ENCODE data around the gene FBXO10.
"Not testable (repeated sequence)": the region's sequence is repeated elsewhere in the genome, so short reads cannot be mapped to it uniquely, and the experiment has no call there.

FBXO10 gene, protein sequence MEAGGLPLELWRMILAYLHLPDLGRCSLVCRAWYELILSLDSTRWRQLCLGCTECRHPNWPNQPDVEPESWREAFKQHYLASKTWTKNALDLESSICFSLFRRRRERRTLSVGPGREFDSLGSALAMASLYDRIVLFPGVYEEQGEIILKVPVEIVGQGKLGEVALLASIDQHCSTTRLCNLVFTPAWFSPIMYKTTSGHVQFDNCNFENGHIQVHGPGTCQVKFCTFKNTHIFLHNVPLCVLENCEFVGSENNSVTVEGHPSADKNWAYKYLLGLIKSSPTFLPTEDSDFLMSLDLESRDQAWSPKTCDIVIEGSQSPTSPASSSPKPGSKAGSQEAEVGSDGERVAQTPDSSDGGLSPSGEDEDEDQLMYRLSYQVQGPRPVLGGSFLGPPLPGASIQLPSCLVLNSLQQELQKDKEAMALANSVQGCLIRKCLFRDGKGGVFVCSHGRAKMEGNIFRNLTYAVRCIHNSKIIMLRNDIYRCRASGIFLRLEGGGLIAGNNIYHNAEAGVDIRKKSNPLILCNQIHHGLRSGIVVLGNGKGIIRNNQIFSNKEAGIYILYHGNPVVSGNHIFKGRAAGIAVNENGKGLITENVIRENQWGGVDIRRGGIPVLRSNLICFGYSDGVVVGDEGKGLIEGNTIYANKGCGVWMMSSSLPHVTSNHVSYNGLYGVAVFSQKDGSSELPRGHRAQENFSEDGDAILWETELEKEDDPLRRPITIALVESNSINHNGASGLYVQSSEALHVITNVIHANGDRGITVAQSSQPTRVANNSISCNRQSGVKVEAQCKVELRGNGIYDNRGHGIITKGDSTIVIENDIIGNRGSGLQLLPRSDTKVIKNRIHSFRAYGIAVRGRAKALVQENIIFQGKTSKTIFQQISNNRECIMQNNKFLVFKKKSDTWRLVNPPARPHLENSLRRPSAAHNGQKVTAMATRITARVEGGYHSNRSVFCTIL

DNA sequence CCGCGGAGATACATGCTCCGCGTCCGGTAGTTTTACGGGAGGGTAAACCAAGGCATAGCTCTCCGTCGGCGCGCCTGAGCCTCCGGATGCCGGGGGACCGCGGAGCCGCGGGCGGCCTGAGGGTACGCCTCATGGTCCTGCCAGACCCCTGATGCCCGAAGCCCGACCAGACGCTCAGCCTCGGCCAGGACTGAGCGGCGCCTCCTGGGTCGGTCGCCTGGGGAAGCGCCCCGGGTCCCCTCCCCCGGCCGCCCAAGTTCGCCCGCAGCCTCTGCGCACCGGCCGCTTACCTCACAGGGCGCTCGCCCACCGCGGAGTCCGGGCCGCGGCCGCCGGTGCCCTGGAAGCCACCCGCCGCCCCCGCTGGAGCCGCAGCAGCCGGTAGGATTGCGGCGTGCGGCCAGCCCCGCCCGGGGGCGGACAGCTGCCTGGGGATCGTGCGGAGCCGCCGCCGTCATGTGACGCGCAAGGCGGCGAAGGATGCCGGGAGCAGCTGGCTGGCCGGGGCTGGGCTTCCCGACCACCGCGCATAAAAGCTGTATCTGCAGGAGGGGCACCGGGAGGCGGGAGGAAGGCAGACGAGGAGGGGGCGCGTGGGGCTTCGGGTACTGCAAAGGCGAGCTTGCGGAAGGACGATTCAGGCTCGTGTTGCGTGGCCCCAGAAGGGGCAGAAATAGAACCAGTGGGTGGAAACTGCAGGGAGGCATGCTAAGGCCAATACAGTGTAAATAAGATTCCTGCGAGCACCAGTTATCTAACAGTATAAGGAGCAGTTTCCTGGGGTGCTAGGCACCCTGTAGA, at the start of gene FBXO10:
TSS of gene FBXO10 (minus strand) at position 460 of the 801 bp plus-strand sequence. CDS start 34,612 bp downstream, outside the sequence.
- peak; percentile 73 to 78 for DNase-seq

DNA sequence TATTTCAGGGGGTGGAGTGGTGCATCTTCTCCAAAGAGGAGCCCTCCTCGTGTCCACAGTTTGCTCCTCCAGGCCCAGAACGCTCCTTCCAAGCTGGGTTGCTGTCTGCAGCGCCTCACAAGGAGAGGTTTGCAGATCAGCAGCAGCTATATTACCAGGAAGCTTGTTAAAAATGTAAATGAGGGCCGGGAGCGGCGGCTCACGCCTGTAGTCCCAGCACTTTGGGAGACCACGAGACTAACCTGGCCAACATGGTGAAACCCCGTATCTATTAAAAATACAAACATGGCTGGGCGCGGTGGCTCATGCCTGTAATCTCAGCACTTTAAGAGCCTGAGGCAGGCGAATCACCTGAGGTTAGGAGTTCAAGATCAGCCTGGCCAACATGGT, 49.6 kb upstream of the FBXO10 start:
- no peak for DNase-seq

DNA sequence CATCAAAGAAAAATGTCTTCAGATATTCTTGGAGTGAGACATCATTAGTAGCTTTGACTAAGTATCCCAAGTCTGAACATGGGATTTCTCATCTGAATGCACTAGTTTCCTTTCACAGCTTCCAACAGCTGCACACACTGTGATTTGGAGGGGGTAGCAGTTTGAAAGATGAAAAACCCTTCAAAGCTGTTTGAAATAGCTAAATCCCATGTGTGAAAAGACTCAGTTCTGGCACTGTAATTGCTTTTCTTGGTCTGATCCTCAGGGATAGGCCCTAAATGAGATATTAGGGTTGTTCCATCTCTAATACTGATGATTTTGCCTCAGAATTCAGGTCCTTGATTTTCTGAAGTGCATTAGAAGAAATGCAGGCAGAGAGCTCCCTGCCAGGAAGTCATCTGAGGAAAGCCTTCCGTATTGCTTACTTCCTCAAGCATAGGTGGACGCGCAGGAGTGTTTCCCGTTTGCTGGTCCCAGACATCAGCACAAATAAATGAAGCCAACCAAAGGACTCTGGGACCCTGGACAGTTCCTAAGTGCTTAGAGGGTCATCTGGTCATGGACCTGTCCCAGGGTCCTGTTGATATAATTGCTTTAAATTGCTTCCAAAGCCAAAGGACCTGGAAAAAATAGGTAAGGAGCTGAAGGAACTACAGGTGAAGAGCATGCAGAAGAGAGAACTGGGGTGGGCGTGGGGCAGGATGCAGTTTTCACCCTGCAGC, 49.0 kb upstream of the FBXO10 start:
- DNase-seq, result no peak

DNA sequence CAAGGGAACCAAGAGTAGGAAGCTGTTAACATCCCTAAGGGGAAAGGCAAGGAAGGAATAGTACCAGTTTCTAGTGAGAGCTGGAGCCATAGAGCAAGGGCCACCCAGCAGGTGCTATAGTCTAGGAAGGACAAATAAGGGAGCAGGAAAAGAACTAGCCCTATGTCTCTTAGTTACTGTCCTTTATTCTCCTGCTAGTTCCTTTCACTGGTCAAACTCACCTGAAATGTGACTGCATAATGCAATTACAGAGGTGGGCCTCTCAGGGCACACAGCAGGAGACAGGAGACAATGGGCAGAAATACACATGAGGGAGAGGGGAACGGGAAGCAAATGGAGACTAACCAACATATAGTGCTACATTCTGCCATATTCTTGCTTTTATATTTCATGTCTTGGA, 47.9 kb upstream of the FBXO10 start:
- no peak for DNase-seq

DNA sequence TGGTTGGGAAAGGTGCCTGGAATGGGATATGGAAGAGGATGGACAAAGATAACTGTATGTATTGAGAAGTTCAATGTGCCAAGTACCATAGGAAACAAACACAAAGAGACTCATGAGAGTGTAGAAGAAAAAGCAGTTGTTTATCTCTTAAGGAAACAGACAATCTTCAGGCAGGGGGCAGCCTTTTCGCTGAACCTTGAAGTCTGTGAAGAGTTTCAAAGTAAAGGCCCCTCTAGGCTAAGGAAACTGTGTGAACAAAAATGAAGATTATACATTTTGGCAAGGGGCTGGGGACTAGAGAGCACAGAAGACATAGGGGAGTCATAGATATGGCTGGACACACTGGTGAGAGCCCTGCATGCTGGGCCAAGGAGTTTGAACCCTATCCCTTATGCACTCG, 47.1 kb upstream of the FBXO10 start:
- DNase-seq, result no peak

DNA sequence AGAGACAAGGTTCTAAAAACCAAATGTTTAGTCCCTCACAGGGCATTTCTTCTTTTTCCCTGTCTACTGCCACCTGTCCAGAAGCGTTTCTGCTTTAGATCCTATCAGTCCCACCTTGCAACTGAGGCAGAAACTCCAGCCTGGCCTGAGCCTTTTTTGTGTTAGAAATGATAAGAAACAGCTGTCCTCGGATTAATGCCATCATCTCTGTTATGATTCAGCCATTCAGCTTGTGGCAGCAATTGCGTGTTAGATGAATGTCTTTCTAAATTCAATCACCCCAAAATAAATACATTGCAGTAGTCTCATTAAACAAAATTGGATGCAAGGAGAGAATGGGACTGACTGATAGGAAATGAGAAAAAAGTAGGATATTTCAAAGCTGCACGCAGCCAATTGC, 46.3 kb upstream of the FBXO10 start:
- DNase-seq, result no peak

DNA sequence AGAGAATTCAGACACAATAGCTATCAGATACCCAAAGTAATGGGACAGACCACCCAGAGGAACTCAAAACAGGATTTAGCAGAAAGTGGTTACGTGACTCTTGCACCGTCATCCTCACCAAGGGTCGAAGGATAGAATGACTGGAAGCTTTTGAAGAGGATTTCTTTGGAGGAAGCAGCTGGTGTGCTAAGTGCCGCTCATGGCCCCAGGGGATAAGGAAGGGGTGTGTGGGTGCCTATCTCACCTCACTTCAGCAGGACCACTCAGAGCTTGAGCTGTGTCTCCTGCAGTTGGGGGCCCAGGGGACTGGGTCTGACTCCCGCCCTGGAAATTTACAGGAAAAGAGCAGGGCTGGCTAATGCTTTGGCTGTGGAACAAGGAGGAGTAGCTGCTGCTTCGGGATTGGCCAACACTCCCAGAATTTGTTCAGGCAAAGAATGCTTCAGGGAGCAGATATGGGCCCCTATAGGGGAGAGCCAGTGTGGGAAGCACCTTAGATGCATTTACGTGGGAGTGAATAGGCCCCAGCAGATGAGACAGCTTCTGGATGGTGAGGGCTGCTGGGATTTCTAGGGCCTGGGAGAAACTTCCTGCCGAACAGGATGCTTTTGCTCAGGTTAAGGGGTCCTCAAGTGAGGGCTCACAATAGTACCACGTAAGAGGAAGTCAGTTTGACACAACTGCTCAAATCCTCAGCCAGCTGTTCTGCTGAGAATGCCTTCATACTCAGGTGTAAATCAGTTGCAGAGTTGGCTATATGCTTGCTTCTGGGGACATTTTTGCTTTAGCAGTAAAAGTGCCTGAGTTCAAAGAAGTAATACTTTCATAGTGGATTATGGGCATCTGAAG, 45.3 kb upstream of the FBXO10 start:
- no peak for DNase-seq

DNA sequence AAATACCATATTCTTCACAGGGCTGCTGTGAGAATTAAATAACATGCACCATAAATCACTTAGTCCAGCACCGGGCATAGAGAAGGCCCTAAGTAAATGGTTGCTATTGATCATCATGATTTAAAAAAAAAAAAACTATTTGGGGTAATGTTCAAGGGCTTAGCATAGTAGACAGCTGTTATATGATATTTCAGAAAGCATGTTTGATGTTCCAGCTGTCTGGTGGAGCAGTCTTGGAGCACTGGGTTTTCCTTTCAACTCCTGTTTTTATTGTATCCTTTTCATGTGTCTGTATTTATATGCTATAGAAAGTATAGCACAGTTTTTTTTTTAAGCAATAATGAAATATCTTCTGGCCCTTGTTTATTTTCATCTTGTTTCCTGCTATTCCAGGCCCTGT, 44.2 kb upstream of the FBXO10 start:
- no peak for DNase-seq

DNA sequence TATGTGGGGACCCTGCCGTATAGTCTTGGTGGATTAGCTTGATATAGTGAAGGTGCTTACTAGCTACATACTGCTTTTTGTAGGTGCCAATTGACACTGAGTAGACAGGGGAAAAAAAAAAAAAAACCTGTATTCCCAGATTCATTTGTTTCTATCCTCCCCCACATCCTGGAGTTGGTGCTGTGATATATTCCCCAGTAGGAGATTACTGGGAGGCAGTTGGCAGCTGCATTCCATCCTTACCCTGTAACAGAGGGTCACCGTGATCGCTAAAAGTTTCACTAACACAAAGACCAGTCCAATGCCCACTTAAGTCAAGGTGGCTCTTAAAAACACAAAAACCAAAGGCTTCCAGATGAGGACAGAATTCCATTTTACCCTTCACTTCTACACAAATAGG, 43.6 kb upstream of the FBXO10 start:
- no peak for DNase-seq

DNA sequence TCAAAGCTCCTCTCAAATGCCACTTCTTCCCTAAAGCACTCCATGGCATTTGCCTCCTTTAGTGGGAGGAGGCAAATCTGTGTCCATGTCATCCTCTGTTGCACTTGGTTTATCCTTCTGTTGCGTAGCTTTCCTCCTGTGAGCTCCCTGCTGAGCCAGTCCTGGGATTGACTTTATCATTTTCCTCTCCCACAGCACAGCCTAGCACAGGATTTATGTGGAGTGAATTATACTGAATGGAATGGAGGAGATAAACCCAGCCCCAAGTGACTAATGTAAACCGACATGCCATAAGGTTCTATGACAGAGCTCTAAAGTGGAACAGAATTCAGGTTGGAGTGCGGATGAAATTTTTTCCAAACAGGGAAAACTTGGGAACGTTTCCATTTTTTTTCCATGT, 42.6 kb upstream of the FBXO10 start:
- no peak for DNase-seq

DNA sequence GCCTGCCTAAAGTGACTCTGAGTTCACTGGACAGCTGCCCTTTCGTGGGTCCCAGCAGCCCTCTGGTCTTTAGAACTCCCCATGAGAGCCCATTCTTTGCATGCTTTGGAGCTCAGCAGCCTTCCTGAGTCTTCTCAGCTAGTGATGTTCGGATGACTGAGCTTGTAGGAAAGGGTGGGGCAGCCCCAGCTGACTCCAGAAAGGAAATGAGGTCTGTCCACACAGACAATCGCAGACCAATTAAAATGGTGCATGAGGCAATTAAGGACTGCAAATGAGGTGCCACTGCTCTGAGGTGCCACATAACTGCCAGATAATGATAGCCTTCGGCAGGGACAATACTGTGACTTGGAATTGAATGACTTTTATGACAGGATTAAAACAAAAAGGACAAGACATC, 41.7 kb upstream of the FBXO10 start:
- no peak for DNase-seq

DNA sequence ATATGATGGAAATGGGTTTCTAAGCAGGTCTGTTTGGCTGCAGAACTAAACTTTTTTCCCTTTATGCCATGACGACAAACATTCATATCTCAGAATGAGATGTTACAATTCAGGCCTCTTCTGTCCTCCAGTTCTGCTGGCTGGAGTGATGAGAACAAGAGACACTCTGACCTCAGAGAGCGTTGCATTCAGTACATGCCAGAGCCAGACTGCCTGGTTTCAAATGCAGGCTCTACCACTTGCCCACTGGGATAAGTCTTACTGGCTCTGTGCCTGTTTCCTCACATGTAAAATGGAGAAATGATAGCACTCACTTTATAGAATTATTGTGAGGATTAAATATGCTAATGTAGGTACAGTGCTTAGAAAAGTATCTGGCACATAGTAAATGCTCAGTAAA, 41.0 kb upstream of the FBXO10 start:
- no peak for DNase-seq

DNA sequence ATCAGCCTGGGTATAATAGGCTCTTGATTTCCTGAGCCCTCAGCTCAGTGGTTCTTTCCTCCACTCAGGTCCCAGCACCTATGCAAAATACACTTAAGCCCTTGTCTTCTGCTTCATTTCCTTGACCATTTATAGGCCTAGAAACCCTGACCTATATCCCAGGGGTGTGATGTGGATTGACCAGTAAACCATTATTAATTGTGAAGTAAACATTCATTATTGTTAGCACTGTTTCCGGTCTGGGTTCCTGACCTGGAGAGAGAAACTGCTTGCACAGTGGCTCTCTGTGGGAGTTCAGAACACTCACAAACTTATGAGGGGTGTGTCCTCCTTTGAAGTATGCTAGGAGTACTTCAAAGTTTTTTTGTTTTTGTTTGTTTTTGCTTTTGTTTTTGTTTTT, 35.8 kb upstream of the FBXO10 start:
- DNase-seq, result no peak

DNA sequence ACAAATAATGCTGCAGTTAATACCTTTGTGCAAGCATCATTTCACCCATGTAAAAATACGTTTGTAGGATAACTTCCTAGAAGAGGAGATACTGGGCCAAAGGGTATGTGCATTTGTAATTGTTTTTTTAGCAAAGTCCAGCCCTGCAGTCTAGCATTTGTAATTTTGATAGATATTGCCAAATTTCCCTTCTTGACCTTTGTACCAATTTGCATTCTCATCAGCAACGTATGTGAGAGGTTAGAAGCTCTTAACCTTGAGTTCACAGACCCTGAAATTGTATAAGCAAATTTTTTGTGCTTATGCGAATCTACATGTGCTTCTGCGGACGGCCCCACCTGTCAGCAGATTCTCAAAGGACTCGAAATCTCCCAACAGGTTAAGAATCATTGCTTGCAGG, 34.8 kb upstream of the FBXO10 start:
- DNase-seq, result no peak

DNA sequence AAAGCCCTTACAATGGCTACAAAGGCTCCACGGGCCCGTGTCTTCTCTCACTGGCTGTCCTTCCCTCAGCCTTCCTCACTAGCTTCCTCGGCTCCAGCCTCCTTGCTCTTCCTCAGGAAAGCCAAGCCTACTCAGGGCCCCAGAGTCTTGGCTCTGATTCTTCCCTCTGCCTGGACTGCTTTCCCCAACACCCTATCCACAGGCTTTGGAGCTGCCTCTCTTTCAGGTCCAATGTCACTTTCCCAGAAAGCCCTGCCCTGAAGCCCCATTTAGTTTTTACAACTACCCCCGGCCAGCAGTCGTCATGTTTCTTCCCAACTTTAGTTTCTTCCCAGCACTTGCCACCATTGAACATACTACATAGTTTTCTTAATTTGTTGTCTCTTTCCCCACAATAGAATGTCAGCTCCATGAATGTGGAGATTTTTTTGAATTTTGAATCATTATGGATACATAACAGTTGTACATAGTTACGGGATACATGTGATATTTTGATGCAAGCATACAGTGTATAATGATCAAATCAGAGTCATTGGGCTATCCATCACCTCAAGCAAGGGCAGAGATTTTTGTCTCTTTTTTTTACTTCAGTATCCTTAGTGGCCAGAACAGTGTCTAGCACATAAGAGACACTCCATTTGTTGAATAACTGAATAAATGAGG, 33.7 kb upstream of the FBXO10 start:
- no peak for DNase-seq

DNA sequence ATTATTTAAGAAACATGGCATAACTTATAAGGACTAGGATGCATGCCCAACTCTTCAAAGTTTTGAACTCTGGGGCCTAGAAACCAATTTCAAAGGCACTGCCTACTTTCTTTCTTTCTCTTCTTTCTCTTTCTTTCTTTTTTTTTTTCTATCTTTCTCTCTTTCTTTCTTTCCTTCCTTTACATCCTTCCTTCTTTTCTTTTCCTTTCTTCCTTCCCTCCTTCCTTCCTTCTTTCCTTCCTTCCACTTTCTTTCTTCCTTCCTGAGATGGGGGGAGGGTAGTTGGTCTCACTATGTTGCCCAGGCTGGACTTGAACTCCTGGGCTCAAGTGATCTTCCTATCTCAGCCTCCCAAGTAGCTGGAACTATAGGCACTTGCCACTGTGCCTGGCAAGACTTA, 32.1 kb upstream of the FBXO10 start:
- no peak for DNase-seq

DNA sequence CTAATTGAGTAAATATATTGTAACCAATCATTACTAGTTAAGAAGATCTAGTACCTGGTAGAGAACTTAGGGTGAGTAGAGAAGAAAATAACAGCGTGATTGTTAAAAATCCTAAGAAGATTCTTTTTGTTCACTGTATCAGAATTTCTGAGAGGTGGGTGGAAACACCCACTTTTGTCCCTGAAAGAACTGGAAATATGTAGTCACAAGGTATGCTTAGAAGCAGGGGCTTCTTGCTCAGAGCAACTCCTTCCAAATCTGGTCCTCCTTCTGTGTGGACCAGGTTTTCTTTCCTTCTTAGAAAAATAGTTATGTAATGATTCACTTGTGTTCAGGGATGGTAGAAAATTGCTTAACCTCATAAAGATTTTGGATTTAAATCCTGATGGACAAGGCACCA, 28.1 kb upstream of the FBXO10 start:
- DNase-seq, result no peak

DNA sequence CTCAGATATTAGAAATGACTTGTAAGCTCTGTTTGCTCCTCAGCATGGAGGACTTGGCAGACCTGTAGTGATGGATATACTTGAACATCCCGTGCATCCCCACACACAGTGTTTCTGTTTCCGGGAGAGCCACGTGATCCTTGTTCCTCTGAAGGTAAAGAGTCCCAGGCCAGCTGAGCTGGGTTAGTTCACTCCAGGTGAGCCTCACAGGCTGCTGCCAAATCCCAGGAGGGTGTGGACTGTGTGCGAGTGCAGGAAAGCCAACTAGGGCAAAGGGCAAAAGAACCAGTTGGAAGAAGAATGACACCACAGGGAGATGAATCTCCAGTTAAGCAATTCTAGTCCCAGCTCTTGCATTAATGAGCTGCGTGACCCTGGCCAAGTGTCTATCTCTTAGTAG, 26.6 kb upstream of the FBXO10 start:
- no peak for DNase-seq

DNA sequence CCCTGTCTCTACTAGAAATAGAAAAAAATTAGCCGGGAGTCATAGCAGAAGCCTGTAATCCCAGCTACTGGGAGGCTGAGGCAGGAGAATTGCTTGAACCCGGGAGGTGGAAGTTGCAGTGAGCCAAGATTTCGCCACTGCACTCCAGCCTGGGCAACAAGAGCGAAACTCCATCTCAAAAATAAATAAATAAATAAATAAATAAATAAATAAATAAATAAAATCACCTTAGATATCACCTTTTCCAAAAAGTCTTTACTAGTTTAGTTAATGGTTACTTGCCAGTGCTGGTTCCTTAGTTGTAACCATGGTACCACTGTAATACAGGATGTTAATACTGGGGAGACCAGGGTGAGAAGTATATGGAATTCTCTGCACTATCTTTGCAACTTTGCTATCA, 25.9 kb upstream of the FBXO10 start:
- DNase-seq, result not testable (repeated sequence)

DNA sequence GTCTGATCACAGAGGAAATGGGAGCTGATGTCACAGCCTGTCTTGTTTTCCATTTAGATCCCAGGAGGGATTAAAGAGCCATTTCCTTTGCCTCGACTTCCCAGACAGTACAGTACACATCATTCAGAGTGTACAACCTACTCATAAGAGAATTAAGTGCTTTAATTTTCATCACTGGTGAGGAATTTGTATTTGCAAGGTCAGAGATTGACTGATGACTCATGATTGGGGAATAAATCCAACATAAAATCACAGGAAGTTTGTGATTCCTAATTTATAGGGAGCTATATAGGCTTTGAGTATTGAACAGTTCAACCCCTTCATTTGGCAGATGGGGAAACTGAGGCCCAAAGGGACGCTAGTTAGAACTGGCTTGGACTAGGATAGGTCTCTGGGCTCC, 20.3 kb upstream of the FBXO10 start:
- no peak for DNase-seq

DNA sequence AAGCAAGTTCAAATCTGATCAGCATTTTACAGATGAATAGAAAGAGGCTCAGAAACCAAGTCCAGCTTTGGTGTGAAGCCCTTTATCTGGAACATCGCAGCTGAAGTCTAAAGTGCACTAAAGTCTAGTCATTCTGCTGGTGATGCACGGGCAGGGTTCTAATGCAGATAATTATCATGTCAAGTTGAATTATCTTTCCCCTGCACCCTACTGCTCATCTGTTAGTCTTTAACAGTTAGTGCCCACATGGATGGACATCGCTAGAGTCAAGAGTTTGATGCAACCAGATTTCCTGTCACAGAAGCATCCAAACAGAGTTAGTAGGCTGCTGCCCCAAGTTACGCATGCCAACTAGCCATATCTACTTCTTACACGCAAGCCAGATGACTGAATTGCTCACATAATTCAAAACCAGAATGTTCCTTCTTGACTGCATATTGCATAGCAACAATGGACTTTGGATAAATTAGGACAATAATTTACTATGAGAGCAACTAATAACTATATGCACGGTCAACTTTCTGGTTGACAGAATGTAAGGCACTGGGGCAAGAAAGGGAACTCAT, 17.8 kb upstream of the FBXO10 start:
- no peak for DNase-seq
